ENCODE measurements around the gene MCOLN1.

Gene MCOLN1

GRCh38 chr19:7541475-7541824 is 19.0 kb downstream of the MCOLN1 start:
- no peak for DNase-seq (ENCODE audit: extremely low read depth, low read depth)
- TF ChIP-seq CTCF (IDR thresholded peaks at IDR 0.05; ENCODE audit: low read depth, low read length), result no peak

GRCh38 chr19:7541828-7542443 is 19.5 kb downstream of the MCOLN1 start:
- TF ChIP-seq CTCF (IDR thresholded peaks at IDR 0.05; ENCODE audit: low read depth, low read length), result no peak
- DNase-seq (ENCODE audit: extremely low read depth, low read depth), result no peak

GRCh38 chr19:7542556-7543348 is 20.3 kb downstream of the MCOLN1 start:
- no peak for DNase-seq (ENCODE audit: extremely low read depth, low read depth)
- TF ChIP-seq CTCF (IDR thresholded peaks at IDR 0.05; ENCODE audit: low read depth, low read length), result no peak

- TF ChIP-seq CTCF (IDR thresholded peaks at IDR 0.05; ENCODE audit: low read depth, low read length), result no peak
- DNase-seq (ENCODE audit: extremely low read depth, low read depth), result no peak
These were observed 22.2 kb downstream of the MCOLN1 start for GRCh38 chr19:7544626-7545025.

GRCh38 chr19:7545300-7545699 is 22.9 kb downstream of the MCOLN1 start:
- no peak for TF ChIP-seq CTCF (IDR thresholded peaks at IDR 0.05; ENCODE audit: low read depth, low read length)
- no peak for DNase-seq (ENCODE audit: extremely low read depth, low read depth)

GRCh38 chr19:7545904-7546303 is 23.5 kb downstream of the MCOLN1 start:
- no peak for TF ChIP-seq CTCF (IDR thresholded peaks at IDR 0.05; ENCODE audit: low read depth, low read length)
- DNase-seq (ENCODE audit: extremely low read depth, low read depth), result no peak

GRCh38 chr19:7547159-7547558 is 24.7 kb downstream of the MCOLN1 start:
- no peak for DNase-seq (ENCODE audit: extremely low read depth, low read depth)
- TF ChIP-seq CTCF (IDR thresholded peaks at IDR 0.05; ENCODE audit: low read depth, low read length), result no peak
